SH-SY5Y (cell line): ENCODE results near the gene RDX.

Experiments used
- GATA2 ChIP-seq: IDR thresholded peaks from 2 replicates; pipeline ENCODE4 v1.6.1; 2011; ENCODE audit warnings: mild to moderate bottlenecking, low read depth, low read length
- GATA3 ChIP-seq: IDR thresholded peaks from 2 replicates; pipeline ENCODE4 v1.6.1; 2011; ENCODE audit warnings: low read depth, mild to moderate bottlenecking, low read length, moderate library complexity

DNA sequence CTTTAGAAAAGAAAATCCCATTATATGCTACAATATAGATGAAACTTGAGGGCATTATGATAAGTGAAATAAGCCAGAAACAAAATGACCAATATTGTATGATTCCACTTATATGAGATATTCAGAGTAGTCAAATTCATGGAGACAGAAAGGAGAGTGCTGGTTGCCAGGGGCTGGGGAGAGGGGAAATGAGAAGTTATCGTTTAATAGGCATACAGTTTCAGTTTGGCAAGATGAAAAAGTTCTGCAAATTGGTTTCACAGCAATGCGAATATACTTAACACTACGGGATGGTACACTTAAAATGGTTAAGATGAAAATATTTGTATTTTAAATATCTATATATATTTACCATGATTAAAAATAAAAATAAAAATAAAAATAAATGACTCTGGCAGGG lies 31.1 kb upstream of the RDX start:
- TF ChIP-seq GATA2 (no peak), GATA3 (no peak)
